NCI-H446 treated with DMSO at 0.1 percent for 48 hours (cell line): Measurements from ENCODE around the gene ZHX3.

Experiments used
- DNase-seq: peaks from one replicate; lab custom pipeline; 2025; lab: John Stamatoyannopoulos, UW

Gene ZHX3

DNA sequence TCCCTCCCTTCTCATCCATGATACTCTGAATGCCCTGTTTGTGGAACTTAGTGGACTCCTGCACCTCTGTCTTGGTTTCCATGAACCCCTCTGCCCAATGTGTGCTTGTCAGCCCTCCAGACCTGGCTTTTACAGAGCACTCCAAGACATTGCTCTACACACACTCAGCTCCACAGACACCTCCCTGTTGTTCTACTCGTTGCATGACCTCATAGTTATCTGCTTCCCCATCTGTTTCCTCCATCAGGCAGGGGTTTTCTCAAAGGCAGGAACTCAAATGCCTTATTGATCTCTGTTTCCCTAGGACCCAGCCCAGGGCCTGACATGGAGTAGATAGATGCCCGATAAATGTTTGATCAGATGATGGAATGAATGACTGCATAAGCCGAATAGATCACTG, 166.9 kb downstream of the ZHX3 start:
- DNase-seq, result no peak

DNA sequence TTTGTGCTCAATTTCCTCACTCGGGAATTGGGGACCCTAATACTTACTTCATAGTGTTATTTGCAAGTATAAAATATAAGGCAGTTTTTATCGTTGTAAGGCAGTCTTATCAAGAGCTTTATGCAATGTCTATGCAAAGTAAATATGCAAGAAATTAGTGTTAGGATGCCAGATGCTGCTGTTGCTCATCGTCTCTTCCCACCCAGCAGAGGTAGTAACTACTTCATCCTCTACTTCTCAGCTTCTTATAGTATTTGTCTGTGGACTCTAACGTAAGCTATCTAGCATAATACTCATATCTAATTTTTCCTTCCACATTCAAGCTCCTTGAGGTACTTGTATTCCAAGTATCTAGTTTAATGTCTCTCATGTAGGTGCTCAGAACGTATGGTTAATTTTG, 168.6 kb downstream of the ZHX3 start:
- DNase-seq, result no peak

DNA sequence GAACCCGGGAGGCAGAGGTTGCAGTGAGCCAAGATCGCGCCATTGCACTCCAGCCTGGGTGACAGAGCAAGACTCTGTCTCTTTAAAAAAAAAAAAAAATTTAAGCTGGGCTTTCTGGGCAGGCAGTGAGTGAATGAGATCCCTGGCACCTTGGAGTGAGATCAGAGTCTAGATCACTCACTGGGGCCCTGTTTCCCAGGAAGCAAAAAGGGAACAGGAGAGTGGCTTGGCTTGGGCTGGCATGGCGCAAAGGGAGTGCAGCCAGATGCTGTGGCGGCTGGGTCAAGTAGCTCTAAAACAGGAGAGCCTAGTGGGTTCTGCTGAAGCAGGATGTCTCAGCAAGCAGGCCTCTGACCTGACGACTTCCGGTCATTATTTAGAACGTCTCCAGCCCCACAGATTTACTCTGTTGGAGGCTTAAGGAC, 169.8 kb downstream of the ZHX3 start:
- no peak for DNase-seq

DNA sequence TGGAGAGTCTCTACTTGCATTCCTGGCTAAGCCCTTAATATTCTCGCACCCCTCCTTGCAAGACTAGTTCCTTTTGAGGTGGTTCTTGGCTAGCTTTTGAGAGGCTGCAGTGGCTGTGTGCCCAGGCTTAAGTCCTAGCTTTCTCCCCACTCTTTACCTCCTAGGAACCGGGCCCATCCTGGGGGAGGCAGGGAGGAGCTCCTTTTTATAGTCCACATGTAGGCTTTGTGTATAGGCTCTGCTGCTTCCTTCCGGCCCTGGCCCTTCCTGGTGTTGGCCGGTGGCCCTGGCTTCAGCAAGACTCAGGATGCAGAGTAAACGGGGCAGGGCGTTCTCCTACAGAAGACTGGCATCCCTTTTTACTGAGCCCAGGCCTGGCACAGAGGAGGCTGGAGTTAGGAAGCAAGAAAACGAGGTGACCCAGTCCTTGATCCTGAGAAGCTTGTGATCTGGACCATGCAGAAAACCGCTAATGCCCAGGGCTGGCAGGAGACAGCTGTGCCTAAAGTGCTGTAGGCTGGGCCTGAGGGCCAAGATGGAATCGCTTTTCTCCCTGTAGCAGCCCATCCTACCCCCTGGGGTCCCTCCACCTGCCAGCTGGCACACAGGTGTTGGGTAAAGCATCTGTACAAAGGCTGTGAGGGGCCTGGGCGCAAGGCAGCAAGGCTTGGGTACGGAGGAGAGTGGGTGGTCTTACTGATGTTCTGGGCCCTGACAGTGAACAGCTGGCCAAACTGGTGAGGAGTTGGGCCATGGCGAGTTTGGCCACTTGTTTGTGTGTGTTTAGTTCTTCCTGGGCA, 171.5 kb downstream of the ZHX3 start:
- DNase-seq, result no peak

DNA sequence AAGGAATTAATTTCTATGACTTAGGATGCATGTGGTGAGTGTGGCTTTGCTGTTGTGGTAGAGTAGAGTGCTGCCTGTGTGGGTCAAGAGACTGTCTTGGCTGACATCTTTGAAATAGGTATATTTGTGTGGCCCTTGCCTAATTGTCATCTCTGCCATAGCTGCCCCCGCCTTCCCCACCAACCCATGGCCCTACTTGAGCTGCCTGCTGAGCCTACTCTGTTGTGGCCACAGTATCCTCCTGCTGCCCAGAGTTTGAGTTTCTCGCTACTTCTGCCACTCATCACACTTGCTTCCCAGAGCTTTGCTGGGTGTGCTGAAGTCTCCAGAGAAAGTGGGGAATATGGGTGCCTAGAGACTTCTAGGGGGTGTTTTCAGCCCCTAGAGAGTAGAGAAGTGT, 172.2 kb downstream of the ZHX3 start:
- DNase-seq, result no peak

DNA sequence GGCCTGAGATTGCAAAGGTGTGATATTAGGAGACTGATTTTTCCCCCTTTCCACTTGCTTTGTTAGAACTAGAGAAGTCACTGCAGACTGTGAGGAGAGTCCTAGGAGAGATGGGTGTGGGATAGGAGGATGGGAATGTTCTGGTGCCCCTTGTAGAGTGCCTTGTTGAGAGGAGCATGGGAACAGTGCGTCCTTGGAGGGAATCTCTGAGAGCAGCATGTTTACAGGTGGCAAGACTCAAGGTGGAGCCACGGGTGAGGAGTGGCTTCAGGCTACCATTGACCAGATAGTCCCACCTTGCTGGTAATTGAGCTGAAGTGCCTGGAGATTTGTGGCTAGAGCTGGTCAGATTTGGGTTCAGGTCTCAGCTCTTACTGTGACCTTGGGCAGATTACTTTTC, 174.2 kb downstream of the ZHX3 start:
- DNase-seq, result no peak

DNA sequence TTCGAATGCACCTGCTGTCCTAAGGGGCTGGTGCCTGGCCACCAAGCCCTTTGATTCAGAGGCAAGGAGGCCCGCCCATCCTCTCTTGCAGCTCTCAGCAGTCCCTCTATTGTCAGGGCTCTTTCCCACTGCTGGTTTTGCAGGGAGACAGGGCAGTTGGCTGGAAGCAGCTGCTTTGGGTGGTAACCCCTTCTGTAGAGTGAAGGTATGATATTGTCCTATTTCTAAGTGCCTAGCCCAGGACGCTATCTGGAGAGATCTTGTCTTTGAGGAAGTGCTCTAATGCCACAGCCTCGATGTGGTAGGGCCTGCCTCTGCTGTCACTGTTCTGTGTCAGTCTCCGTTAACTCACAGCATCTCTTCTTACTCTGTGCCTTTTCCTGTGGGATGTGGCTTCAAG, 174.6 kb downstream of the ZHX3 start:
- no peak for DNase-seq

DNA sequence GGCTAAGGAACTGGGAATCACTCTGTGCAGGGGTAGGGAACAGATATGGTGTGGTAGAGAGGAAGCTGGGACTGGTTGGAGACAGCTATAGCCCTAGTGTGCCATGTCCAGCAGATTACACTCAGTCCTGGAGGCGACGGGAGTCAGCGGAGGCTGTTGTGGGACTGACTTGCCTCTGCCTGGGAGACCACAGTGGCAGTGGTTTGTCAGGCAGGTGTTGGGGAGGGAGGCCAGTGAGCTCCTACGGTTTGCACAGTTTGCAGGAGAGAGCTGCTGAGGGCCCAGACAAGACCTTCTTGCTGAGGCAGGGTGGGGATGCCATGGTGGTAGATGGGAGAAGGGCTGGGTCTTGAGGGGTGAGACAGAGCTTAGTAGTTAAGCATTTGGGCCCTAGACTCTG, 175.3 kb downstream of the ZHX3 start:
- no peak for DNase-seq

DNA sequence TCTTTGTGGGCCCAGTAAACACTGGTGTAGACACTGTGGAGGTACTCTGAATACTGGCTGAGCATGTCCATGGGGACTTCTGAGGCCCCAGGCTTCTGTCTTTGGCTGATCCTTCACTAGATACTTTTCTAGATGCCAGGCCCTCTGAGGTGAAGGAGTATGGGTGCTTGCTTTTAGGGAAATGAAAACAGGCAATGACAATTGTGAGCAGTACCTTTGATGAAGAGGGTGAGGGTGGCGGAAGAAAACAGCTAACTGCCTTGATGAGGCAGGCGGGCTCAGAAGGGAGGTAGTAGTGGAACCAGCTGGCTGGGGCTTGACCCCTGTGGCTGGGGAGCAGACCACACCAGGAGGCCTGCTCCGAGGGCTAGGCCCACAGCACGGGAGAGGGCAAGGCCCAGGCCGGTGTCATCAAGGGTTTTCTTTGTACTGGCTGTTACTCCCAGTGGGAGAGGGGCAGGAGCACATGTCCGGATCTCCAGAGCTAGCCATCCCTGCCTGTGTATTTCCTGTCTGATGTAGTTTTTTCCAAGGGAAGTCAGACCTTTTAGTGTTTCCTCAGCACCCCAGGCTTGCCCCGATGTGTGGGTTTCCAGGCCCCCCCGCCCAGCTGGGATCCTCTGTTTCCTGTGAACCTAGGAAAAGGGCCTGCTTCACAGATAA, 176.2 kb downstream of the ZHX3 start:
- DNase-seq, result no peak

DNA sequence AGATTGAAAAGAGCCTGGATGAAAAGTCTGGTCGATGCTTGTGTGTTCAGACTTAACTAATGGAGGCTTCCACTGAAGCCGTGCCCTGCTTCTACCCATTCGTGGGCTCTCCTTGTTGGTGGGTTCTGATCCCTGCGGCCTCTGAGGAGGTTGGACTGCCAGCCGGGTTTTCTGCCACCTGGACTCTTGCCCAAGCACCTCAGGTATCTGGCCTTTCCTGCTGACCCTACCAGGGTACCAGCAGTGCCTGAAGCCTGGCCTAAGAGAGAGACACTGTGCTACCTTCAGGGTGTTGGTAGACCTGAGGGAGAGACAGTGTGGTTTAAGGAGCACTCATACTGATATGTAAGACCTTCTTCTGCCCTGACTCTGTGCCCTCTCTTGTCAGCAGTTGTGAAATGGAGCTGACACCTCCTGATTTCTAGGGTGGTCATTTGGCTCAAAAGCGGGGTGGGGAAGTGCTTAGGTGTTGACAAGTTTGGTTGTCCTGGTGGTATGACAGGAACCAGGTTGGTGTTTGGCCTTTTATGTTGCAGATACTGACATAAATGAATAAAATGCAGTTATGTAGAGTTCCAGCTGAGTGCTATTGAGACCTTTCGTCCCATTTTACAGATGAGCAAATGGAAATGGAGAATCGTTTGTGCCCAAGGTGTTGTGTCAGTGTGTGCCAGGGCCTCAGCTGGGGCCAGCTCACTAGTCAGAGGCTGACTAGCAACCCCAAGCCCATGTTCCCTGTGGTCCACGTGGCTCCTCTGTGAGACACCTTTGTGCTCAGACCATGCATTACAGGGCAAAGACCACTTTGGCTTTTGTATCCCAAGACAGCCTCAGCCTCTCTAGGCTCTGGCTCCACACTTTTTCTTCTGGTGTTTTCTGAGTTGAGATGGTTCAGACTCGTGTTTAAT, 177.1 kb downstream of the ZHX3 start:
- DNase-seq, result no peak

DNA sequence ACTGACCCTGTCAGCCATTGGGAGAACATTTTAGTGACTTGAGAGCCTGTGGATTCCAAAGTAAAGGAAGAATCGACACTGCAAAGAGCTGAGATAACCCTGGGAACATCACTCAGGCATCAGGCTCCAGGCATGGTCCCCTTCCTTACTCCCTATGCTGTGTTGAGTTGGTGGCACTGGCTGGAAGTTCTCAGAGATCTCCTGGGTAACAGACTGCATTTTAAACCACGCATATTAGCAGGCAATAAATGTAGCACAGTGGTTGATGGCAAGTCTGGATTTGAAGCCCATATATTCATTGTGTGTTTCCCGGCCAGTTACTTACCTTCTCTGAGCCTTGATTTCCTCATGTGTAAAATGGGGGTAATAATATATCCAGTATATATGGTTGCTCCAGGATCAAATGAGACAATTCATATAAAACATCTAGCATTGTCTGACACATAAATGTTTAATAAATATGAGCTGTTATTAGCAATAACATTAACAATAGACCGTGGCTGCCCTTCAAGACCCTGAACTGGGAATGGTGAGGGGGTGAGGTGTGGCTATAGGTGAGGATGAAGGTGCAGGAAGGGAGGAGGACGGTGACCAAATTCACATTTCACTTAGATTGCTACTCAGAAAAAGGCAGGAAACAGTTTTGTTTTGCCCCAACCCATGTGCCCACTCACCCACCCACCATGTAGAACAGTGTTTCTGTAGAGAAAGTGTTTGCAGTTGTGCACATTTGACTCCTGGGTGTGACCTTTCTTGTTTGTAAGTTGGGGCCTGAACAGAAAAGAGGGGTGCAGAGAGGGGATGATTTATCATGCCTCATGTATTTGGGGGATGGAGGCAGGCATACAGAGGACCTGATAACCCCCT, 178.1 kb downstream of the ZHX3 start:
- DNase-seq, result no peak

DNA sequence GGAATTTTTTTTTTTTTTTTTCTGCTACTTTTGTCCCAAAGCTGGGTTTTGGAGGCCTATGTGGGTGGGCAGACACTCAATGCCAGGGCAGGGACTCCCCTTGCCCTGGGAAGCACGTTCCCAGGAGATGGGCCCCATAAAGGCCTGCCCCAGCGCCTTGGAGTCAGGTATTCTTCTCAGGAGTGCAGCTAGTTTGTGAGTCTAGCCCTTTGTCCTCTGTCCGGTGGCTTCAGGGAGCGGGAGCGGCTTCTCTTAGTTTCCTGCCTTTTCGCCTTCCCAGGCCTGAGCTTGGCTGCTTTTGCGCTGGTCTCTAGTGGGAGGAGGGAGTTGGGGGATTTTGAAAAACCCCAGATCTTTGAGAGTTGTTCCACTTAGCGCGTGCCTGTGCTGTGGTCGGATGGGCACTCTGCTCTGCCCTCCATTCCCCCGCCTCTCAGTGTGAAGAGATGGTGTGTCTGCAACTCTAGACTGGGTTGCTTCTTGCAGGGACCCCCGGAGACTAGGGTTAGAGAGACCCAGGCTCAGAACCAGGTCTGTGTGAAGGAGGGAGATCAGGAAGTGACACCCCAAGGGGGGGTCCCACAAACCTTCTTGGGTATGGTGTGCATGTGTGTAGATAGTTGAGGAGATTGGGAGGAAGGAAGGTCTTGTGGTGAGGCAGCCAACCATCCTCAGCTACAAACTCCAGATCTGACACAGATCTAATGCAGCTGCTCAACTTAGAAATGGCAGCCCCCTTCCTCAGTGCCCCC, 178.9 kb downstream of the ZHX3 start:
- DNase-seq, result no peak

DNA sequence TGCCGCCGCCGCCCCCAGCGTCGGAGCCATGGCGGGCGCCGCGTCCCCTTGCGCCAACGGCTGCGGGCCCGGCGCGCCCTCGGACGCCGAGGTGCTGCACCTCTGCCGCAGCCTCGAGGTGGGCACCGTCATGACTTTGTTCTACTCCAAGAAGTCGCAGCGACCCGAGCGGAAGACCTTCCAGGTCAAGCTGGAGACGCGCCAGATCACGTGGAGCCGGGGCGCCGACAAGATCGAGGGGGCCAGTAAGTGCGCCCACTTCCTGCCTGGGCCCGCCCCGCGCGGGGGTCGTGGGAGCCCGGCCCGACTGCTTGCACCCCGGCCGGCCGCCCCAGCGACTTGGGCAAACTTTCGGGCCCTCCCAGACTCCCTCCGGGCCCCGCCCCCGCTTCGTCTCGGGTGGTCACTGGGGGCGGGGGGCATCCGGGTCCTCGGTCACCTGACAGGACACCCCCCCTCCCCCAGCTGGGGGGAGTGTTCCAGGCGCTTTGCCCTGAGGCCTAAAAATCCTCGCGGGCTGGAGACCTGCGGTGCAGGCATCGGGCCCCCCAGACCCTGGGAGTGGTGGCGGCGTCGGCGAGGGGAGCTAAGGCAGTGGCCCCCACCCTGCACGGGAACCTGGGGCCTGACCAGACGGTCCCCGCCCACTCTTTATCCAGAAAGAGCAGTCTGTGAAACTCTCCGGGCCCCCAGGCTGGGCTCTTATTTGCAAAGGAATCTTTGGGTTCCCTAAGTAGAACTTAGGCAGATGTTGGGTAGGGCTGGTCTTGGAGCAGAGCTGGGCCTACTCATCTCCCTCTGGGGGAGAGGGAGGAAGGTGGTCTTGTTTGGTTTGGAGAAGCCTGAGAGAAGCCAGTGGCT, 179.7 kb downstream of the ZHX3 start:
- DNase-seq, result peak; percentile 44

DNA sequence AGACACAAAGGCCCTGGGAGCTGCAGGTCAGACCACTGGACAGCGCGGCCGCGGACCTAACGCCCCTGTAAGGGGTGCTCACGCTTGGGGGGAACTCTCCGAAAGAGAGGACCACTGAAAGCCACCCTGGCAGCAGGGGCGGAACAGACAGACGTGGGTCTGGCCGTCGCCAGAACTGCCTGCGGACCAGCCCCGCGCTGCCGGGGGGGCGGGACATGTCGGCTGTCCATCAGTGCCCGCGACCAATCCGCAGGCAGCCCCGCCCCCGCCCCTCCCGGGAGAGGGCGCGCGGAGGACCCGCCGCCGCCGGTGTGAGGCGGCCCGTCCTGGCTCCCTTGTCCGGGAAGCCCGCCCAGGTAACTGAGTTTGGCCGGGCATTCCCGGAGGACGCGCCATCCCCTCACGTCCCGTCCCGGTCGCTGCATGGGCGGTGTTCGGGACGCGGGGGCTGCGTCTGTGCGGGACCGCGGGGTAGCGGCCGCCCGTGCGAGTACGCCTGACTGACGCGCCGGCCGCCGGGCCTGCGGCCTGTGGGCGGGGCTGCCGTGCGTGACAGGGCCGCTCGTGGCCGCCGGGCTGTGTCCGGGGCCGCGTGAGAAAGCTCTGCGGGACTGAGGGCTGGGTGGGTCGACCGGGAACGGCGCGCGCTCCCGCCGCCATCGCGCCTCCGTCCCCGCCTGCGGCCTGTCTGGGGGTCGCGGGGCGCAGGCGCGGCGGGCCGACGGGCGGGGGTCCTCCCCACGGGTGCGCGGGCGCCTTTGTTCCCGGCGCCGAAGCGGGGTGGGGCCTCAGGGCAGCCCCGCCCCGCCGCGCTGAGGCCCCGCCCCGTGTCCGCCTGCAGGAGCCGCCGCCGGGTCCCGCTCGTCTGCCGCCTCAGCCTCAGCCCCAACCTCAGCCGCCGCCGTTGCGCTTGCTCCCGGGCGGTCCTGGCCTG, 180.6 kb downstream of the ZHX3 start, which contains the start of gene PLCG1:
PLCG1 (plus strand) TSS at position 864 of the 934 bp plus-strand sequence. CDS start 99 bp downstream, outside the sequence.
- peak; percentile 62 for DNase-seq

DNA sequence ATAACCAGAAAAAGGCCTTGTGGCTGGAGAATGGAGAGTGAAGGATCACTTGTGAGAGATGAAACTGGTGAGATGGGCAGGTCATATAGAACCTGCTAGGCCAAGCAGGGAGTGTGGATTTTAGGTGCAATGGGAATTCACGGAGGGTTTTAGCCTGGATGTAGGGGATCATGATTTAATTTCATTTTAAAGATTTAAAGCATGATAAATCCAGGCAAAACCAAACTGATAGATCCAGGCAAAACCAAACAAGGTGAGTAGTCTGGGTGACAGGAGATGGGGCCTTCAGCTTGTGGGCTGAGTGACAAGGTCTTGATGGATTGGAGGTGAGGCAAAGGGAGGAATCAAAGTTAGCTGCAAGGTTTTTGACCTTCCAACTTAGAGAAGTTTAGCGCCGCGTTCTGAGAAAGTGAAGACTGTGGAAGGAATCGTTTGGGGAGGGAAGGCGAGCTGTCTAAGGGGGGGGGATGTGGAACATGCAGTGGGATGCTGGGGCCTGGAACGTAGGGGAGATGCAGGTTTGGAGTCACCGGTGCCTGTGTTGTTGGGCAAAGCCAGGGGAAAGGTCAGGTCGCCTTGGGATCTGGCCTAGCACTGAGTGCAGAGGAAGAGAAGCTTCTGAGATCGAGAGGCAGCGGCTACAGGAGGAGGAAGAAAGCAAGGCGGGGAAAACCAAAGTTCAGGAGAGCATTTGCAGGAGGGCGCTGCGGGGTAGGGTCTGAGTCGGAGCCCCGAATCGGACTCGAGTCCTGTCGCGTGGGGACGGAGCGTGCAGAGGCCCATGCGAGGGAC, 181.4 kb downstream of the ZHX3 start:
- DNase-seq, result no peak

DNA sequence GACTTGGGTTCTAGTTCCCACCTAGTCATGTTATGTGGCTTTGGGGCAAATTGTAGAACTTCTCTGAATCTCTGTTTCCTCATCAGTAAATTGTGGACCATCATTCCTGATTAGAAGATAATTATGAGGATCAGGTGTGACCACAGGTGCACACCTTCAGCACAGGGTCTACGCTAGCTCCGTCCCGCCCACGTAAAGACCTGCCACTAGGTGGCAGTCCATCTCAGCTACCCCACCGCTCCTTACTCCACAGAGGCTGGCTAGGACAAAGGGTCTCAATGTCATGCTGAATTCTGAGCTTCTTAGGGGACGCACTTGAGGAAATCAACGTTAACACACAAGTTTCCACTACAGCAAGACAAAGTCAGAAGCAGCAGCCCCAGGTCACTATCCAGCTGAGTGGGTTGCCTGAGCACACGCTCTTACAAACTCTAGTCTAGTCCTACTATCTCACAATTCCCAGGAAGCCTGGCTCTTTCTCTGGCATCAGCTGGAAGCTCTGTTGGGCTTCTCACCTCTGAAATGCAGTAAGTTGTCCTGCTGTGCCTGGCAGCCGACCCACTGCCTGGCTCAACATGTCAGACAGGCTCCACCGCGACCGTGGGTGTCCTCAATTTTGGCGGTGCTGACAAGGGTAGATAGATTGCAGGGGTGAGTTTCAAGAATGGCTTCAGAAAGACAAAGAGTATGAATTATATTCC, 182.2 kb downstream of the ZHX3 start:
- no peak for DNase-seq
